Neutrophil (primary cell): Measurements from ENCODE around the gene ABHD8.
A peak's percentile ranks its signal among the peaks of the same experiment; 100 is the strongest.

Experiments
- H3K27ac ChIP-seq: fragments of 200-600 bp; sonication (generic); 2 replicates; pipeline ENCODE4 v1.5.1; 2016; ENCODE audit warnings: mild to moderate bottlenecking, moderate library complexity
- H3K27me3 ChIP-seq: fragments of 200-600 bp; sonication (generic); 2 replicates; pipeline ENCODE4 v1.6.0; 2016; ENCODE audit warnings: mild to moderate bottlenecking
- H3K36me3 ChIP-seq: fragments of 200-600 bp; sonication (generic); 2 replicates; pipeline ENCODE4 v1.5.1; 2017
- H3K4me1 ChIP-seq, 2 experiments: fragments of 200-600 bp in 1 of 2; sonication (generic) in 1 of 2; 1 replicate in 1 of 2; 2 replicates in 1 of 2; pipeline versions ENCODE4 v1.5.1 to v1.6.1; 2013 to 2016; ENCODE audit warnings: low read depth in 1 of 2, low read length in 1 of 2, mild to moderate bottlenecking in 1 of 2, moderate library complexity in 1 of 2; ENCODE audit not compliant: control insufficient read depth in 1 of 2, insufficient read depth in 1 of 2
- H3K4me3 ChIP-seq, 2 experiments: fragments of 200-600 bp in 1 of 2; sonication (generic) in 1 of 2; 1 replicate in 1 of 2; 2 replicates in 1 of 2; pipeline ENCODE4 v1.5.1; 2013 to 2016; ENCODE audit warnings: low read depth in 1 of 2, low read length in 1 of 2, mild to moderate bottlenecking in 1 of 2, moderate library complexity in 1 of 2
- H3K9me3 ChIP-seq: fragments of 200-600 bp; sonication (generic); 2 replicates; pipeline ENCODE4 v1.5.1; 2016
- CTCF ChIP-seq: fragments of 200-600 bp; sonication (generic); IDR thresholded peaks from 2 replicates; pipeline ENCODE4 v1.5.1; 2016; ENCODE audit warnings: antibody characterized with exemption

ABHD8 gene

GRCh38 chr19:17268754-17269153 lies 34.5 kb downstream of the ABHD8 start:
- H3K9me3 ChIP-seq: no peaks in the 10 kb centered on the region
- H3K36me3 ChIP-seq: peaks cover 17% of the 10 kb centered on the region
- H3K27ac ChIP-seq: no peak overlapping the region
- no peaks in the 10 kb centered on the region for H3K27me3 ChIP-seq
- TF ChIP-seq CTCF: no peak
- peaks cover 16 to 20% of the 10 kb centered on the region in 2 experiments for H3K4me1 ChIP-seq
- no peak overlapping the region for H3K4me3 ChIP-seq

GRCh38 chr19:17266975-17267788 lies 36.0 kb downstream of the ABHD8 start, which contains the start of gene BABAM1:
Gene BABAM1 (plus strand): TSS chr19:17267443. CDS start chr19:17268807, 1,364 bp downstream.
- TF ChIP-seq CTCF: peak; percentile 4
- Histone ChIP-seq H3K9me3 (no peaks in the 10 kb centered on the region), H3K4me3 (peak within 1 kb of the TSS; percentile 68 to 87), H3K36me3 (peaks cover 11% of the 10 kb centered on the region), H3K27me3 (no peaks in the 10 kb centered on the region), H3K4me1 (peaks cover 16 to 20% of the 10 kb centered on the region in 2 experiments), H3K27ac (peak within 1 kb of the TSS; percentile 75)

- peaks cover 16 to 20% of the 10 kb centered on the region in 2 experiments for H3K4me1 ChIP-seq
- peaks cover 6% of the 10 kb centered on the region for H3K36me3 ChIP-seq
- H3K27ac ChIP-seq: peak overlapping the region; percentile 75
- H3K9me3 ChIP-seq: no peaks in the 10 kb centered on the region
- H3K4me3 ChIP-seq: peak overlapping the region; percentile 68 to 87
- no peak for TF ChIP-seq CTCF
- no peaks in the 10 kb centered on the region for H3K27me3 ChIP-seq
These were observed 36.6 kb downstream of the ABHD8 start for GRCh38 chr19:17266589-17266974.

GRCh38 chr19:17266026-17266425 lies 37.2 kb downstream of the ABHD8 start:
- Histone ChIP-seq H3K27me3 (no peaks in the 10 kb centered on the region), H3K9me3 (no peaks in the 10 kb centered on the region), H3K4me1 (peaks cover 17 to 20% of the 10 kb centered on the region in 2 experiments), H3K4me3 (no peak overlapping the region), H3K36me3 (no peaks in the 10 kb centered on the region), H3K27ac (no peak overlapping the region)
- TF ChIP-seq CTCF: no peak

- no peaks in the 10 kb centered on the region for H3K9me3 ChIP-seq
- peaks cover 20 to 21% of the 10 kb centered on the region in 2 experiments for H3K4me1 ChIP-seq
- no peaks in the 10 kb centered on the region for H3K27me3 ChIP-seq
- TF ChIP-seq CTCF: no peak
- H3K36me3 ChIP-seq: no peaks in the 10 kb centered on the region
- H3K27ac ChIP-seq: no peak within 1 kb of the TSS
- no peak within 1 kb of the TSS for H3K4me3 ChIP-seq
These were observed 38.6 kb downstream of the ABHD8 start, which contains the start of gene USHBP1 for GRCh38 chr19:17264641-17264979. Gene USHBP1 (minus strand): TSS chr19:17264745. CDS start chr19:17264299, 446 bp downstream.
